ENCODE results near the gene HERC6.
"Not testable (repeated sequence)": the region's sequence is repeated elsewhere in the genome, so short reads cannot be mapped to it uniquely, and the experiment has no call there.

The HERC6 gene

GRCh38 chr4:88378691-88379559 is at the start of gene HERC6:
HERC6 (plus strand) TSS chr4:88378852; CDS start chr4:88378922, 70 bp downstream.
- DNase-seq (ENCODE audit: low spot score): peak; percentile 71

- no peak for DNase-seq (ENCODE audit: low spot score)
Observed at GRCh38 chr4:88333741-88334405, 44.8 kb upstream of the HERC6 start.

- DNase-seq (ENCODE audit: low spot score): no peak
Observed at GRCh38 chr4:88335092-88335665, 43.5 kb upstream of the HERC6 start.

GRCh38 chr4:88341227-88342192 is 37.1 kb upstream of the HERC6 start:
- no peak for DNase-seq (ENCODE audit: low spot score)

GRCh38 chr4:88346902-88347301 is 31.8 kb upstream of the HERC6 start:
- not testable (repeated sequence) for DNase-seq (ENCODE audit: low spot score)

GRCh38 chr4:88348761-88349160 is 29.9 kb upstream of the HERC6 start:
- DNase-seq (ENCODE audit: low spot score): not testable (repeated sequence)

GRCh38 chr4:88350786-88351185 is 27.9 kb upstream of the HERC6 start:
- DNase-seq (ENCODE audit: low spot score): no peak

- DNase-seq (ENCODE audit: low spot score): no peak
Observed at GRCh38 chr4:88352062-88352740, 26.5 kb upstream of the HERC6 start.

- DNase-seq (ENCODE audit: low spot score): no peak
Observed at GRCh38 chr4:88353324-88353723, 25.3 kb upstream of the HERC6 start.

GRCh38 chr4:88356771-88357170 is 21.9 kb upstream of the HERC6 start:
- no peak for DNase-seq (ENCODE audit: low spot score)

GRCh38 chr4:88357262-88357661 is 21.4 kb upstream of the HERC6 start:
- DNase-seq (ENCODE audit: low spot score): no peak

GRCh38 chr4:88359558-88359957 is 19.1 kb upstream of the HERC6 start:
- DNase-seq (ENCODE audit: low spot score): no peak

GRCh38 chr4:88360256-88360655 is 18.4 kb upstream of the HERC6 start:
- DNase-seq (ENCODE audit: low spot score): no peak

- no peak for DNase-seq (ENCODE audit: low spot score)
Observed at GRCh38 chr4:88360791-88361190, 17.9 kb upstream of the HERC6 start.

- not testable (repeated sequence) for DNase-seq (ENCODE audit: low spot score)
Observed at GRCh38 chr4:88361217-88361773, 17.4 kb upstream of the HERC6 start.

- no peak for DNase-seq (ENCODE audit: low spot score)
Observed at GRCh38 chr4:88366460-88366859, 12.2 kb upstream of the HERC6 start.

- DNase-seq (ENCODE audit: low spot score): no peak
Observed at GRCh38 chr4:88367826-88368225, 10.8 kb upstream of the HERC6 start.

GRCh38 chr4:88369180-88369812 is 9.4 kb upstream of the HERC6 start:
- DNase-seq (ENCODE audit: low spot score): peak; percentile 6

GRCh38 chr4:88381123-88381522 is 2.5 kb downstream of the HERC6 start:
- DNase-seq (ENCODE audit: low spot score): no peak

- DNase-seq (ENCODE audit: low spot score): no peak
Observed at GRCh38 chr4:88382621-88383020, 4.0 kb downstream of the HERC6 start.

All from putamen (tissue), 1 donor.